Stimulated activated CD8-positive, alpha-beta memory T cell treated with anti-CD3 and anti-CD28 coated beads, Interleukin-4, amount 100 ng/mL, for 1 hour (primary cell): Measurements from ENCODE around the gene TLK2.
A peak's percentile ranks its signal among the peaks of the same experiment; 100 is the strongest.
"Not testable (repeated sequence)": the region's sequence is repeated elsewhere in the genome, so short reads cannot be mapped to it uniquely, and the experiment has no call there.

Experiments
- DNase-seq, 2 donors: peaks; one replicate each; pipeline ENCODE4 v3.0.0-alpha.2; 2020; ENCODE audit warnings: low read depth in 2 of 2, low spot score in 1 of 2

TLK2 gene

GRCh38 chr17:62482553-62482952 is 3.9 kb downstream of the TLK2 start:
- not testable (repeated sequence) for DNase-seq

- not testable (repeated sequence) for DNase-seq
Observed at GRCh38 chr17:62490990-62491389, 12.4 kb downstream of the TLK2 start.

- not testable (repeated sequence) for DNase-seq
Observed at GRCh38 chr17:62493049-62493655, 14.5 kb downstream of the TLK2 start.

GRCh38 chr17:62494073-62494472 is 15.4 kb downstream of the TLK2 start:
- not testable (repeated sequence) for DNase-seq

GRCh38 chr17:62496344-62496743 is 17.7 kb downstream of the TLK2 start:
- DNase-seq: not testable (repeated sequence)

GRCh38 chr17:62498796-62499195 is 20.2 kb downstream of the TLK2 start:
- not testable (repeated sequence) for DNase-seq

GRCh38 chr17:62500463-62500862 is 21.8 kb downstream of the TLK2 start:
- not testable (repeated sequence) for DNase-seq

GRCh38 chr17:62504857-62505256 is 26.2 kb downstream of the TLK2 start:
- DNase-seq: not testable (repeated sequence)

GRCh38 chr17:62507191-62507836 is 28.7 kb downstream of the TLK2 start:
- not testable (repeated sequence) for DNase-seq

- not testable (repeated sequence) for DNase-seq
Observed at GRCh38 chr17:62510247-62510819, 31.7 kb downstream of the TLK2 start.

- not testable (repeated sequence) for DNase-seq
Observed at GRCh38 chr17:62511014-62511413, 32.4 kb downstream of the TLK2 start.

GRCh38 chr17:62516376-62516775 is 37.8 kb downstream of the TLK2 start:
- DNase-seq: not testable (repeated sequence)

GRCh38 chr17:62521295-62521694 is 42.7 kb downstream of the TLK2 start:
- DNase-seq: not testable (repeated sequence)

GRCh38 chr17:62524077-62524476 is 45.5 kb downstream of the TLK2 start:
- not testable (repeated sequence) for DNase-seq

- not testable (repeated sequence) for DNase-seq
Observed at GRCh38 chr17:62525317-62525716, 46.7 kb downstream of the TLK2 start.

GRCh38 chr17:62530936-62531335 is 52.3 kb downstream of the TLK2 start:
- not testable (repeated sequence) for DNase-seq

GRCh38 chr17:62536557-62536956 is 57.9 kb downstream of the TLK2 start:
- not testable (repeated sequence) for DNase-seq

GRCh38 chr17:62541073-62541472 is 62.4 kb downstream of the TLK2 start:
- DNase-seq: not testable (repeated sequence)

GRCh38 chr17:62543278-62543775 is 64.7 kb downstream of the TLK2 start:
- DNase-seq: not testable (repeated sequence)

GRCh38 chr17:62546066-62546465 is 67.4 kb downstream of the TLK2 start:
- DNase-seq: not testable (repeated sequence)

- DNase-seq: peak; percentile 3 to 5
Observed at GRCh38 chr17:62552851-62553659, 74.4 kb downstream of the TLK2 start.
